DOHH2 (cell line): ENCODE data around the gene RAB20.

ENCODE experiments used
- CTCF ChIP-seq: fragments of 200-600 bp; sonication (generic); IDR thresholded peaks from one replicate; pipeline ENCODE4 v1.5.1; 2014; ENCODE audit warnings: antibody characterized with exemption, mild to moderate bottlenecking, low read depth, low read length; ENCODE audit not compliant: poor library complexity, severe bottlenecking
- EZH2phosphoT487 ChIP-seq: fragments of 200-600 bp; sonication (generic); IDR thresholded peaks from 2 replicates; pipeline ENCODE4 v1.6.1; 2017; ENCODE audit warnings: borderline replicate concordance, mild to moderate bottlenecking, antibody characterized with exemption, low read length, moderate library complexity, mixed read lengths

DNA sequence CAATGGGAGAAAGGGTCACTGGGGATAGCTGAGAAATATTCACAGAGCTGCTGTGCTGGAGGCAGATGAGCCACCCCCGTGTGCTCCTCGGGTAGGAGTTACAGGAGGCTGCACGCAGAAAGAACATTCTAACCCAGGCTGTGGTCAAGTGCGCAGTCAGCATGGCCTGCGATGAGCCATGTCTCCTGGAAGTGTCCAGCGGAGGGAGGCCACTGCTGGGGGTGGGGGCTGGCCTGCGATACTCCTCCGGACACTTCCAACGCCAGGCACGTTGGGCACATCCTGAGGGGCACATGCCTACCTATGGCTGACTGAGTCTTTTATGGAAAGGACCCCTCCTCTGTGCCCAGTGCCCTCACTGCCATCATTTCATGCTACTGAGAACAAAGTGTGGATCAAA is 55.9 kb downstream of the RAB20 start:
- TF ChIP-seq CTCF (no peak), EZH2phosphoT487 (no peak)
